Endothelial cell of umbilical vein (primary cell): ENCODE measurements around the gene SORCS2. TPM values are rescaled to one million over a fixed set of nuclear protein-coding genes. Genes with fewer than 3 reads are reported as not detected.

Source experiments
- BruUV-seq: library from RNA; stranded (reverse); fragments of 400-500 nt; replicated peaks from 2 replicates; lab custom pipeline; 2021; lab: Mats Ljungman, UMichigan
- CTCF ChIA-PET: fragments of 300-600, 350-600 bp; sonication (Branson Sonifier 250); formaldehyde crosslinking; loops from one replicate; lab custom pipeline; 2021; ENCODE audit warnings: antibody characterized with exemption, inconsistent platforms; lab: Charles Lee
- POLR2A ChIA-PET: fragments of 300-600, 350-600 bp; sonication (Branson Sonifier 250); formaldehyde crosslinking; loops from one replicate; lab custom pipeline; 2021; ENCODE audit warnings: antibody characterized with exemption, inconsistent platforms; lab: Charles Lee
- DNase-seq: peaks from one replicate; pipeline ENCODE4 v3.0.0-alpha.2; 2011; ENCODE audit warnings: low read depth, low spot score
- FAIRE-seq: peaks from 2 replicates; lab custom pipeline; 2011; peaks lifted over from hg19 to GRCh38; lab: Jason Lieb, UNC
- H2AFZ ChIP-seq: 2 replicates; pipeline ENCODE4 v1.6.0; 2012; ENCODE audit warnings: low read depth, low read length, control low read depth, inconsistent platforms
- H3K27ac ChIP-seq: 2 replicates; pipeline ENCODE4 v1.5.1; 2011; ENCODE audit warnings: low read depth, mild to moderate bottlenecking, control low read depth, low read length, moderate library complexity; ENCODE audit not compliant: insufficient read depth
- H3K27me3 ChIP-seq, 2 experiments: 2 replicates each; pipeline versions ENCODE4 v1.6.0 to v1.6.1; 2011; ENCODE audit warnings: low read length in 2 of 2, mixed read lengths in 1 of 2; ENCODE audit not compliant: control insufficient read depth in 2 of 2, insufficient read depth in 2 of 2
- H3K36me3 ChIP-seq, 2 experiments: 2 replicates in 1 of 2; 3 replicates in 1 of 2; pipeline ENCODE4 v1.5.1; 2011; ENCODE audit warnings: low read length in 2 of 2, mild to moderate bottlenecking in 1 of 2, moderate library complexity in 1 of 2; ENCODE audit not compliant: control insufficient read depth in 2 of 2, insufficient read depth in 2 of 2; ENCODE audit errors: extremely low read depth in 1 of 2
- H3K4me1 ChIP-seq: 3 replicates; pipeline ENCODE4 v1.5.1; 2011; ENCODE audit warnings: mild to moderate bottlenecking, low read length; ENCODE audit not compliant: control insufficient read depth, insufficient read depth; ENCODE audit errors: extremely low read depth
- H3K4me2 ChIP-seq: 2 replicates; pipeline ENCODE4 v1.6.1; 2011; ENCODE audit warnings: low read length, control low read depth, mixed read lengths; ENCODE audit not compliant: insufficient read depth
- H3K4me3 ChIP-seq, 3 experiments: fragments of 200-600 bp in 1 of 3; sonication (generic), shearing (Covaris generic) in 1 of 3; replicated peaks in 1 of 3; 2 replicates each; pipeline ENCODE4 v1.5.1; 2011 to 2016; ENCODE audit warnings: control low read depth in 3 of 3, low read length in 3 of 3, mild to moderate bottlenecking in 2 of 3, inconsistent platforms in 1 of 3, low read depth in 1 of 3, moderate library complexity in 1 of 3; ENCODE audit not compliant: insufficient read depth in 1 of 3
- H3K79me2 ChIP-seq: 2 replicates; pipeline ENCODE4 v1.6.0; 2012; ENCODE audit warnings: low read length, inconsistent platforms; ENCODE audit not compliant: control insufficient read depth, insufficient read depth
- H3K9ac ChIP-seq: replicated peaks from 2 replicates; pipeline ENCODE3; 2011; ENCODE audit warnings: low read length, control low read depth; ENCODE audit not compliant: insufficient read depth; ENCODE audit errors: extremely low read depth
- H3K9me1 ChIP-seq: replicated peaks from 3 replicates; pipeline ENCODE4 v1.6.0; 2011; ENCODE audit warnings: mild to moderate bottlenecking, low read length; ENCODE audit not compliant: control insufficient read depth, insufficient read depth; ENCODE audit errors: extremely low read depth
- H3K9me3 ChIP-seq: replicated peaks from 2 replicates; pipeline ENCODE4 v1.5.1; 2012; ENCODE audit warnings: low read length, inconsistent platforms; ENCODE audit not compliant: control insufficient read depth, insufficient read depth
- H4K20me1 ChIP-seq: replicated peaks from 2 replicates; pipeline ENCODE3; 2011; ENCODE audit warnings: mild to moderate bottlenecking, low read length; ENCODE audit not compliant: control insufficient read depth, insufficient read depth; ENCODE audit errors: extremely low read depth
- EZH2 ChIP-seq: IDR thresholded peaks from 2 replicates; pipeline ENCODE4 v1.6.1; 2012; ENCODE audit warnings: borderline replicate concordance, low read depth, mild to moderate bottlenecking, moderate library complexity, low read length, inconsistent platforms; ENCODE audit not compliant: severe bottlenecking
- FOS ChIP-seq: IDR thresholded peaks from 2 replicates; pipeline ENCODE4 v1.6.1; 2011; ENCODE audit warnings: mild to moderate bottlenecking, low read length, moderate library complexity, borderline replicate concordance; ENCODE audit not compliant: insufficient read depth
- GATA2 ChIP-seq: IDR thresholded peaks from 2 replicates; pipeline ENCODE4 v1.7.0; 2011; ENCODE audit warnings: low read depth, mild to moderate bottlenecking, moderate library complexity, mixed read lengths, low read length; ENCODE audit not compliant: insufficient read length, insufficient read depth
- JUN ChIP-seq: IDR thresholded peaks from 2 replicates; pipeline ENCODE4 v1.6.1; 2011; ENCODE audit warnings: borderline replicate concordance, low read depth; ENCODE audit not compliant: insufficient read length, insufficient read depth
- MYC ChIP-seq: IDR thresholded peaks from one replicate; pipeline ENCODE4 v1.6.1; 2011; ENCODE audit warnings: mild to moderate bottlenecking, low read depth, low read length
- POLR2A ChIP-seq: IDR thresholded peaks from 2 replicates; pipeline ENCODE4 v1.6.1; 2012; ENCODE audit warnings: low read depth, mild to moderate bottlenecking, control low read depth, low read length
- POLR2AphosphoS5 ChIP-seq: IDR thresholded peaks from 2 replicates; pipeline ENCODE4 v1.6.1; 2012; ENCODE audit warnings: low read depth, mild to moderate bottlenecking, control low read depth, low read length, moderate library complexity; ENCODE audit not compliant: insufficient read depth
- dilution Hi-C: fragments of 300-500 bp; cut with MboI; formaldehyde crosslinking; loops from one replicate; pipeline ENCODE4 v1.15.0; 2019; ENCODE audit warnings: low sequenced_read_pairs; ENCODE audit not compliant: extremely low pct_ligation_motif_present
- intact Hi-C: fragments of 100-400 bp; cut with micrococcal nuclease; formaldehyde crosslinking; loops from one replicate; pipeline ENCODE4 v1.10.0; 2022
- polyA plus RNA-seq, 4 experiments: library from polyadenylated mRNA; depleted of rRNA in 3 of 4; stranded (reverse) in 3 of 4; unstranded in 1 of 4; fragments of >200 nt; gene quantifications; 2 replicates each; pipeline versions ENCODE4 v1.2.1 to v1.2.3, GENCODE V29; 2011 to 2012; ENCODE audit warnings: missing spikeins in 1 of 4
- total RNA-seq: library from RNA; stranded (reverse); gene quantifications from 2 replicates; pipeline ENCODE4 v1.2.3, GENCODE V29; 2021
- TF ChIP-seq, protein P1 (sequence below): IDR thresholded peaks from 2 replicates; pipeline ENCODE4 v1.6.1; 2011; ENCODE audit not compliant: insufficient read depth, insufficient read length
- TF ChIP-seq, protein P2 (sequence below), 2 donors: IDR thresholded peaks; 1 replicate in 1 of 2; 2 replicates in 1 of 2; pipeline ENCODE4 v1.5.1; 2011; ENCODE audit warnings: low read length in 2 of 2, mild to moderate bottlenecking in 2 of 2, moderate library complexity in 2 of 2, control low read depth in 1 of 2, inconsistent platforms in 1 of 2, low read depth in 1 of 2; ENCODE audit not compliant: insufficient read depth in 1 of 2; ENCODE audit errors: extremely low read depth in 1 of 2

Gene SORCS2
- total and polyA plus RNA-seq, 2 donors (not counting 3 experiments of a cell fraction or from before 2014, with no cell fraction given), result not detected

GRCh38 chr4:7514281-7514680 is 321.9 kb downstream of the SORCS2 start:
- no peak overlapping the region for H3K4me3 ChIP-seq
- dilution Hi-C loops (no loop called here), intact Hi-C loops (no loop called here)
- no peaks in the 10 kb centered on the region for H3K4me1 ChIP-seq
- H3K36me3 ChIP-seq, result no peaks in the 10 kb centered on the region
- BruUV-seq, result no TSS peak
- FAIRE-seq, result no peak
- H3K27me3 ChIP-seq, result peaks cover 3 to 8% of the 10 kb centered on the region in 2 experiments
- no peak overlapping the region for H3K27ac ChIP-seq
- no peak for TF ChIP-seq GATA2
- no peak for TF ChIP-seq JUN
- TF ChIP-seq FOS, result no peak
- TF ChIP-seq EZH2, result no peak
- TF ChIP-seq, protein P1, sequence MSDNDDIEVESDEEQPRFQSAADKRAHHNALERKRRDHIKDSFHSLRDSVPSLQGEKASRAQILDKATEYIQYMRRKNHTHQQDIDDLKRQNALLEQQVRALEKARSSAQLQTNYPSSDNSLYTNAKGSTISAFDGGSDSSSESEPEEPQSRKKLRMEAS, result no peak
- TF ChIP-seq MYC, result no peak
- TF ChIP-seq POLR2A, result no peak
- TF ChIP-seq, protein P2, sequence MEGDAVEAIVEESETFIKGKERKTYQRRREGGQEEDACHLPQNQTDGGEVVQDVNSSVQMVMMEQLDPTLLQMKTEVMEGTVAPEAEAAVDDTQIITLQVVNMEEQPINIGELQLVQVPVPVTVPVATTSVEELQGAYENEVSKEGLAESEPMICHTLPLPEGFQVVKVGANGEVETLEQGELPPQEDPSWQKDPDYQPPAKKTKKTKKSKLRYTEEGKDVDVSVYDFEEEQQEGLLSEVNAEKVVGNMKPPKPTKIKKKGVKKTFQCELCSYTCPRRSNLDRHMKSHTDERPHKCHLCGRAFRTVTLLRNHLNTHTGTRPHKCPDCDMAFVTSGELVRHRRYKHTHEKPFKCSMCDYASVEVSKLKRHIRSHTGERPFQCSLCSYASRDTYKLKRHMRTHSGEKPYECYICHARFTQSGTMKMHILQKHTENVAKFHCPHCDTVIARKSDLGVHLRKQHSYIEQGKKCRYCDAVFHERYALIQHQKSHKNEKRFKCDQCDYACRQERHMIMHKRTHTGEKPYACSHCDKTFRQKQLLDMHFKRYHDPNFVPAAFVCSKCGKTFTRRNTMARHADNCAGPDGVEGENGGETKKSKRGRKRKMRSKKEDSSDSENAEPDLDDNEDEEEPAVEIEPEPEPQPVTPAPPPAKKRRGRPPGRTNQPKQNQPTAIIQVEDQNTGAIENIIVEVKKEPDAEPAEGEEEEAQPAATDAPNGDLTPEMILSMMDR (IDR thresholded peaks at IDR 0.05; ENCODE audit: extremely low read depth in 1 of 2, insufficient read depth in 1 of 2, low read depth in 1 of 2, low read length in 2 of 2), result no peak
- TF ChIP-seq POLR2AphosphoS5, result no peak
- H3K79me2 ChIP-seq, result no peaks in the 10 kb centered on the region
- H3K4me2 ChIP-seq, result no peak overlapping the region
- CTCF ChIA-PET, result no interaction called here
- H3K9ac ChIP-seq, result no peak overlapping the region
- H3K9me1 ChIP-seq, result no peaks in the 10 kb centered on the region
- no peaks in the 10 kb centered on the region for H4K20me1 ChIP-seq
- no peak overlapping the region for H2AFZ ChIP-seq
- DNase-seq, result no peak
- H3K9me3 ChIP-seq, result no peaks in the 10 kb centered on the region
- POLR2A ChIA-PET, result no interaction called here
